ENCODE data around the gene EIF2B4. TPM values are rescaled to one million over a fixed set of nuclear protein-coding genes. Genes with fewer than 3 reads are reported as not detected.
"Not testable (repeated sequence)": the region's sequence is repeated elsewhere in the genome, so short reads cannot be mapped to it uniquely, and the experiment has no call there.

Gene EIF2B4
- total and polyA plus RNA-seq, 2 donors: 30.5 to 56.0 TPM

DNA sequence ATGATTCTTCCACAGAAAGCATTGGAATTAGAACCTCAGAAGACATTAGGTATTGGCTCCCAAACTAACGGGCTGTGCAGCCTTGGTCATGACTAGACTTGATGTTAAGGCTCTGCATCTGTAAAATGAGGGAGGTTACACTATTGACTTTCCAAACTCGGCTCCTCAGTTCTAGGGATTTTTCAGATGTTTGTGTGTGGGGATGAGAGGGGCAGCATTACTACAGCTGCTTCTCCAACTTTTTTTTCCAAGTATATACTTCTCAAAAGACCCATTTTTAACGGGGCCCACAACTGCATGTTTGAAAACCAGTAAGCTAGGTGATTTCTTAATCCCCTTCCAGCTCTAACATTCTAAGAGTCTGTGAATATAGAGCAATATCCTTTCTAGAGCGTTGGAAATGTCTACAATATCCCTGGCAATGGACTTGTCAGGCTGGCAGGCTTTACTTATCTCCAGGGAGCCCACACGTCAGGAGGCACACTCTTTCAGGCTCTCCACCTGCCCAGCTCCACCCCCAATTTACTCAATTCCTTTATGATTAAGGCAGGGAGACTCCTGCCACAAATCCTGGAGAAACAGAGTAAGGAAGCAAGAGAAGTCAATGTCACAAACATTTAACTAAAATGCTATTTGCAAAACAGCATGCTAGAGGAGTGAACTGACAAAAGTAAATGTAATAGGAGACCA, 46.4 kb downstream of the EIF2B4 start:
- 40% methylated on average over 5 of the region's 5 CpGs for WGBS
- DNase-seq (ENCODE audit: low read depth in 6 of 9, low spot score in 9 of 9): no peak

DNA sequence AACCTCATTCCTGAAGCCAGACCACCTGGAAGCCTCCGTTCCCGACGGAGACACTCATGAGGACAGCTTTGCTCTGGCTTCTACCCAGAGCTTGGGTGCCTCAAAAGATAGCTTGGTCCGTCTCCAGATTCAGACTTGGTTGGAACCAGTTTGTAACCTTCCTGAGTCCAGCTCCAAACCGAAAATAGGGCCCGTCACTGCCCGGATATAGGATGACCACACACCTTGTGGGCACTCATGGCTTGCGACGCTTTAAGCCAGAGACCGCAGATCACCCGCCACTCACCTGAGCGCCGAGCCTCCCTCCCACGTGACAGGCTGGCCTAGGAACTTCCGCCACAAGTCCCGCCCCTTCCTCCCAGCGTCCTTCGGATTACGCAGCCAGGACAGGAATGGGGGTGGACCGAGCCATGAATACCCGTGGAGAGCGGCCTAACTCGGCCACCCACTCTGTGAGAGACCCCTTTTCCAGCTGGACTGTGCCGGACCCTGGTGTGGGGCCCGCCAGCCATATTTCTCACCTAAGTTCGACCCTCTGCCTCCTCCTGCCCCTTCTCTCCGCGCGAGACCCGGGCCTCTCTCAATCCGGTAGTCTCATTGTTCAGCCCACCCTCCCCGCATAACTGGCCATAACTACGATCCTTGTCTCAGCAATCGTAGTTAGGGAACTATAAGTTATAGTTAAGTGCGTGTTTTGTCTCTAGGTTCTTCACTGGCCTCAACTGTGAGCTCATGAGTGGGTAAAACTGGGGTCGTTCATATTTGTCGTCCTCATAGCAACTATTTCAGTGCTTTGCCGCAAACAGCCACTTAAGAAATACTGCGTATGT, 47.2 kb downstream of the EIF2B4 start, which contains the start of gene MPV17:
MPV17 (minus strand) TSS at position 332 of the 830 bp plus-strand sequence. CDS start 580 bp downstream, outside the sequence.
- H3K36me3 ChIP-seq (ENCODE audit: control insufficient read depth in 2 of 2, insufficient read depth in 2 of 2, low read length in 1 of 2): peaks cover 16 to 20% of the 10 kb centered on the region in 2 donors
- H3K9me3 ChIP-seq (ENCODE audit: control insufficient read depth in 2 of 2, insufficient read depth in 1 of 2, low read length in 1 of 2): no peaks in the 10 kb centered on the region
- peak within 1 kb of the TSS; percentile 66 to 88 for H3K4me3 ChIP-seq (ENCODE audit: low read length in 2 of 2)
- under 1% methylated on average over 39 of the region's 39 CpGs for WGBS
- peak; percentile 68 to 92 (median 79) for DNase-seq (ENCODE audit: low read depth in 6 of 9, low spot score in 9 of 9)
- H3K27me3 ChIP-seq (ENCODE audit: control insufficient read depth in 2 of 2, insufficient read depth in 1 of 2, low read length in 1 of 2): no peaks in the 10 kb centered on the region
- peaks cover 14% of the 10 kb centered on the region in 2 donors for H3K4me1 ChIP-seq (ENCODE audit: control insufficient read depth in 2 of 2, insufficient read depth in 2 of 2, low read length in 2 of 2)
- peak within 1 kb of the TSS; percentile 58 to 92 for H3K27ac ChIP-seq (ENCODE audit: low read depth in 1 of 2, low read length in 1 of 2)

More for the DNA sequence above, 46.4 kb downstream of the EIF2B4 start:
- H3K27ac ChIP-seq (ENCODE audit: low read depth in 1 of 2, low read length in 1 of 2): peak overlapping the region; percentile 58 to 92
- H3K27me3 ChIP-seq (ENCODE audit: control insufficient read depth in 2 of 2, insufficient read depth in 1 of 2, low read length in 1 of 2): no peaks in the 10 kb centered on the region
- H3K4me3 ChIP-seq (ENCODE audit: low read length in 2 of 2): peak overlapping the region; percentile 66 to 88
- H3K4me1 ChIP-seq (ENCODE audit: control insufficient read depth in 2 of 2, insufficient read depth in 2 of 2, low read length in 2 of 2): peaks cover 14% of the 10 kb centered on the region in 2 donors
- H3K36me3 ChIP-seq (ENCODE audit: control insufficient read depth in 2 of 2, insufficient read depth in 2 of 2, low read length in 1 of 2): peaks cover 23 to 27% of the 10 kb centered on the region in 2 donors
- H3K9me3 ChIP-seq (ENCODE audit: control insufficient read depth in 2 of 2, insufficient read depth in 1 of 2, low read length in 1 of 2): no peaks in the 10 kb centered on the region

DNA sequence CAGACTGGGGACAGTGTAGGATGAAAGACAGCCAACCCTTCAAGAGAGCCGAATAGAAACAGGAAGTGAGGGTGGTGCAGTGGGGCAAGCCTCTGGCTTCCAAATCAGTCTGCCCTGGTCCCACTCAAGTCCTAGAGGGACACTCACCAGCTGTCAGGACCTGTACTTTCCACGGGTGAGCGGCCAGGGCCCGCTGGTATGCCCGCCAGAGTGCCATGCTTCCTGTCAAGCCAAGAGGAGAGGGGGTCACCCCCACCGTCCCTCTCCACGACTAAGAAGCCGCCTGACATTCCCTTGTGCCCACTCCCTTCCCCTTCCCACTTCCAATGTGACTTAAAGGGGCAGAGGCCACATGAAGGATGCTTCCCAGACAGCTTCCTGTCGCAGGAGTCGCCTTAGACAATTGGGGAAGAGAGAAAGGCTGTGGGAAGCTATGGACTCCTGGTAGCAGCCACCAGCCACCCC, 47.8 kb downstream of the EIF2B4 start:
- Histone ChIP-seq H3K9me3 (ENCODE audit: control insufficient read depth in 2 of 2, insufficient read depth in 1 of 2, low read length in 1 of 2) (no peaks in the 10 kb centered on the region), H3K27ac (ENCODE audit: low read depth in 1 of 2, low read length in 1 of 2) (peak overlapping the region; percentile 32 to 38), H3K4me3 (ENCODE audit: low read length in 2 of 2) (peak overlapping the region; percentile 66 to 88), H3K27me3 (ENCODE audit: control insufficient read depth in 2 of 2, insufficient read depth in 1 of 2, low read length in 1 of 2) (no peaks in the 10 kb centered on the region), H3K36me3 (ENCODE audit: control insufficient read depth in 2 of 2, insufficient read depth in 2 of 2, low read length in 1 of 2) (peaks cover 12 to 16% of the 10 kb centered on the region in 2 donors), H3K4me1 (ENCODE audit: control insufficient read depth in 2 of 2, insufficient read depth in 2 of 2, low read length in 2 of 2) (peaks cover 14% of the 10 kb centered on the region in 2 donors)
- DNase-seq (ENCODE audit: low read depth in 6 of 9, low spot score in 9 of 9): peak in 1 of 9 donors; percentile 13
- 1% methylated on average over 10 of the region's 10 CpGs for whole genome bisulfite sequencing

DNA sequence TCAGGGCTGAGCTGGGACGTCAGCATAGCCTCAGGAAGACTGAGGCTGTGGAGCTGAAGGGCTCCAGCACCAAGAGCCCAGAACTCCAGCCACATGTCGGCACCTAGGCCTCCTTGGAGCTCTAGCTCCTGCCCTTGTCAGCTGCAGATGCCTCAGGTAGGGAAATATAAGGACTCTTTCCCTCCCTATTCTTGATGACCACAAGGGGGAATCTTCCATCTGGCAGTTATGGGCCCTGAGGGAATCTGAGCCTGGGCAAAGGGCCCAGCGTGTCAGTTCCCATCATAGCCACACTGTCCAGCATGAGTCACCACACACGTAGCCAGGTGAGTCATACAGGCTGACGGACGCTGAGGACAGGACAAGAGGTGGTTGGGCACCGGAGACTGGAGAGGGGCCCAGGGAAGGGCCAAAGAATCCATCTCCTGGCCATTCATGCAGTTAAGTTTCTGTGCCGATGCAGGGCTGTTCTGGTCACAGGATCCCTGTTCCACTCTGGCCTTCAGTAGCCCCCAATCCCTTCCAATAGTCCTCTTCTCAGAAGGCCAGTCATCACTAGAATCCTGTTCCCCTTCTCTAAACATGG, 49.1 kb downstream of the EIF2B4 start:
- Histone ChIP-seq H3K27ac (ENCODE audit: low read depth in 1 of 2, low read length in 1 of 2) (no peak overlapping the region), H3K36me3 (ENCODE audit: control insufficient read depth in 2 of 2, insufficient read depth in 2 of 2, low read length in 1 of 2) (peaks cover 5 to 8% of the 10 kb centered on the region in 2 donors), H3K4me1 (ENCODE audit: control insufficient read depth in 2 of 2, insufficient read depth in 2 of 2, low read length in 2 of 2) (peaks cover 14% of the 10 kb centered on the region in 2 donors), H3K9me3 (ENCODE audit: control insufficient read depth in 2 of 2, insufficient read depth in 1 of 2, low read length in 1 of 2) (no peaks in the 10 kb centered on the region), H3K27me3 (ENCODE audit: control insufficient read depth in 2 of 2, insufficient read depth in 1 of 2, low read length in 1 of 2) (no peaks in the 10 kb centered on the region), H3K4me3 (ENCODE audit: low read length in 2 of 2) (no peak overlapping the region)
- no peak for DNase-seq (ENCODE audit: low read depth in 6 of 9, low spot score in 9 of 9)
- WGBS: 85% methylated on average over 8 of the region's 8 CpGs

DNA sequence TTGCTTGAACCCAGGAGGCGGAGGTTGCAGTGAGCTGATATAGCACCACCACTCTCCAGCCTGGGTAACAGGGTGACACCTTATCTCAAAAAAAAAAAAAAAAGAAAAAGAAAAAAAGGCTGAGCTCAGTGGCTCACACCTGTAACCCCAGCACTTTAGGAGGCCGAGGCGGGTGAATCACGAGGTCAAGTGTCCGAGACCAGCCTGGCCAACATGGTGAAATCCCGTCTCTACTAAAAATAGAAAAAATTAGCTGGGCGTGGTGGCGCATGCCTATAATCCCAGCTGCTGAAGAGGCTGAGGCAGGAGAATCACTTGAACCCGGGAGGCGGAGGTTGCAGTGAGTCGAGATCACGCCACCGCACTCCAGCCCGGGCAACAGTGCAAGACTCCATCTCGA, 50.3 kb downstream of the EIF2B4 start:
- not testable (repeated sequence) for H3K27ac ChIP-seq (ENCODE audit: low read depth in 1 of 2, low read length in 1 of 2); H3K9me3 ChIP-seq (ENCODE audit: control insufficient read depth in 2 of 2, insufficient read depth in 1 of 2, low read length in 1 of 2); H3K4me3 ChIP-seq (ENCODE audit: low read length in 2 of 2); H3K27me3 ChIP-seq (ENCODE audit: control insufficient read depth in 2 of 2, insufficient read depth in 1 of 2, low read length in 1 of 2); H3K36me3 ChIP-seq (ENCODE audit: control insufficient read depth in 2 of 2, insufficient read depth in 2 of 2, low read length in 1 of 2); DNase-seq (ENCODE audit: low read depth in 6 of 9, low spot score in 9 of 9)
- H3K4me1 ChIP-seq (ENCODE audit: control insufficient read depth in 2 of 2, insufficient read depth in 2 of 2, low read length in 2 of 2): peaks cover 14% of the 10 kb centered on the region in 2 donors
- 99% methylated on average over 15 of the region's 15 CpGs for WGBS

DNA sequence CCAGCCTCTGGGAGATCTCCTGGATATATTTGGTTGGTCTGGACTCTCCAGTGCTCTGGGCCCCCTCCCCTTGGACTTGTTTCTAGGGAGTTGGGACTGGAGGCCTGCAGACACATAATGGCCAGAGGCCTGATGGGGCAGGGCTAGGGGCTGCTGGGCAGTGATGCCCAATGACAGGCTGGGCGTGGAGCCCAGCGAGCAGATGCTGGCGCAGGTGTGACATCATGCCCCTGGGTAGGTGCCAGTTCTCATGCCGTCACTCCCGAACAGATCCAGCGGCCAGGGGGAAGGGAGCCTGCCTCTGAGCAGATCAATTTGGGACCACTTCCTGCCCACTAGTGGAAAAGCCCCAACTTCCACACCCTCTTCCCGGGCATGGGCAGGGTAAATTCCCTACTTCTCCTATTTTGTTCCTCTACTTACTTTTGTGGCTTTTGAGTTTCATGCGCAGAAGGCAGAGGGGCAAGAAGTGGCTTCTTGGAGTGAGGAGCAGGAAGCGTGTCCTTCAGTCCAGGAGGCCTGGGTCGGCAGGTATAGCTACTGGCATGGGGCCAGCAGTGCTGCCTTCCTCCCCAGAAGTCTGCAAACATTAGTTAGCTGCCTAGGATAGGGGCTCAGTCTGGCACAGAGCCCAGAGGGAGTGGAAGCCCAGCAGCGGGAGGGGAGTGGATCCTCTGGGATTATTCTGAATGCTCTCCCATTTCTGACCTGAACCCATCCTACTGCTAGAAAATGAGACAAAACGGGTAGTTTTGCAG, 53.3 kb downstream of the EIF2B4 start:
- Histone ChIP-seq H3K27me3 (ENCODE audit: control insufficient read depth in 2 of 2, insufficient read depth in 1 of 2, low read length in 1 of 2) (no peaks in the 10 kb centered on the region), H3K36me3 (ENCODE audit: control insufficient read depth in 2 of 2, insufficient read depth in 2 of 2, low read length in 1 of 2) (peaks cover 5 to 8% of the 10 kb centered on the region in 2 donors), H3K27ac (ENCODE audit: low read depth in 1 of 2, low read length in 1 of 2) (no peak overlapping the region), H3K4me3 (ENCODE audit: low read length in 2 of 2) (no peak overlapping the region), H3K9me3 (ENCODE audit: control insufficient read depth in 2 of 2, insufficient read depth in 1 of 2, low read length in 1 of 2) (no peaks in the 10 kb centered on the region), H3K4me1 (ENCODE audit: control insufficient read depth in 2 of 2, insufficient read depth in 2 of 2, low read length in 2 of 2) (no peaks in the 10 kb centered on the region)
- 94% methylated on average over 12 of the region's 12 CpGs for WGBS
- DNase-seq (ENCODE audit: low read depth in 6 of 9, low spot score in 9 of 9): no peak

DNA sequence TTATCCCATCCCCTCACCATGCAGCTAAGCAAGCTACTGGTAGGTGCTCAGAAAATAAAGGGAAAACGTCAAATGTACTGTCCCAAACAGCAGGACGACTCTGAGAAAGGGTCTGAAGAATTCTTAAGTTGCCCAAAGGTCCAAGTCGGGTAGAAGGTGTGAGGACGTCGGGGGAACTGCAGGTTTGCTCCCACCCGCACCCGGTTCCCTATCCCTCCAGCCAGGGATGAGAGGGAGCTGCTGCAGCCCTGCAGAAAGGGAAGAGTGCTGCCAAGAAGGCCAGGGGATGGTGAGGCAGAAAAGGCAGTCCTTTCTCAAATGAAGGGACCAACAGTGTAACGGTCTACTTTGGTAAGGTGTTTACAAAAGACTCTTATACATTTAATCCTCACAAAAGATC, 55.0 kb downstream of the EIF2B4 start:
- Histone ChIP-seq H3K27ac (ENCODE audit: low read depth in 1 of 2, low read length in 1 of 2) (no peak overlapping the region), H3K27me3 (ENCODE audit: control insufficient read depth in 2 of 2, insufficient read depth in 1 of 2, low read length in 1 of 2) (no peaks in the 10 kb centered on the region), H3K4me1 (ENCODE audit: control insufficient read depth in 2 of 2, insufficient read depth in 2 of 2, low read length in 2 of 2) (no peaks in the 10 kb centered on the region), H3K36me3 (ENCODE audit: control insufficient read depth in 2 of 2, insufficient read depth in 2 of 2, low read length in 1 of 2) (peaks cover 5 to 10% of the 10 kb centered on the region in 2 donors), H3K4me3 (ENCODE audit: low read length in 2 of 2) (no peak overlapping the region), H3K9me3 (ENCODE audit: control insufficient read depth in 2 of 2, insufficient read depth in 1 of 2, low read length in 1 of 2) (no peaks in the 10 kb centered on the region)
- DNase-seq (ENCODE audit: low read depth in 6 of 9, low spot score in 9 of 9): no peak
- WGBS: 94% methylated on average over 8 of the region's 8 CpGs

DNA sequence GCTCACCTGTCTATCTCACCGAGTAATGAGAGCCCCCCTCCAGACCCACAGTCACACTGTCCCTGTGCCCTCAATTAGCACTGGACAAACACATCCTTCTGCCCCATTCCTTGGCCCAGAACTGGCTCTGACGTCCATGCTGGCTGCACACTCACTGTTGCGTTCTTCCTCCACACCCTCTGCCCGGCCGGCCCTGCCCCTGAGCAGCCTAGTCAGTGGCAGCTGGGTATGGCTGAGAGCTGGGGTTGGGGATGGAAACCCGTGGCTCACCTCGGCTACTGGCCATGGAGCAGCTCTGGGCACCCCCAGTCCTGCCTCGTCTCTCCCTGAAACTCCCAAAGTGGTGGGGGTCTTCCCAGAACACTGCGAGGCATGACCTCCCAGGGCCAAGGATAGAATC, 55.4 kb downstream of the EIF2B4 start:
- Histone ChIP-seq H3K4me1 (ENCODE audit: control insufficient read depth in 2 of 2, insufficient read depth in 2 of 2, low read length in 2 of 2) (no peaks in the 10 kb centered on the region), H3K27ac (ENCODE audit: low read depth in 1 of 2, low read length in 1 of 2) (no peak overlapping the region), H3K9me3 (ENCODE audit: control insufficient read depth in 2 of 2, insufficient read depth in 1 of 2, low read length in 1 of 2) (no peaks in the 10 kb centered on the region), H3K4me3 (ENCODE audit: low read length in 2 of 2) (no peak overlapping the region), H3K36me3 (ENCODE audit: control insufficient read depth in 2 of 2, insufficient read depth in 2 of 2, low read length in 1 of 2) (peaks cover 6 to 10% of the 10 kb centered on the region in 2 donors), H3K27me3 (ENCODE audit: control insufficient read depth in 2 of 2, insufficient read depth in 1 of 2, low read length in 1 of 2) (no peaks in the 10 kb centered on the region)
- WGBS: 97% methylated on average over 9 of the region's 9 CpGs
- DNase-seq (ENCODE audit: low read depth in 6 of 9, low spot score in 9 of 9): no peak

Data from thymus (tissue), 11 donors.